ENCODE results near the gene EME1.
A peak's percentile ranks its signal among the peaks of the same experiment; 100 is the strongest.
"Not testable (repeated sequence)": the region's sequence is repeated elsewhere in the genome, so short reads cannot be mapped to it uniquely, and the experiment has no call there.

The EME1 gene

DNA sequence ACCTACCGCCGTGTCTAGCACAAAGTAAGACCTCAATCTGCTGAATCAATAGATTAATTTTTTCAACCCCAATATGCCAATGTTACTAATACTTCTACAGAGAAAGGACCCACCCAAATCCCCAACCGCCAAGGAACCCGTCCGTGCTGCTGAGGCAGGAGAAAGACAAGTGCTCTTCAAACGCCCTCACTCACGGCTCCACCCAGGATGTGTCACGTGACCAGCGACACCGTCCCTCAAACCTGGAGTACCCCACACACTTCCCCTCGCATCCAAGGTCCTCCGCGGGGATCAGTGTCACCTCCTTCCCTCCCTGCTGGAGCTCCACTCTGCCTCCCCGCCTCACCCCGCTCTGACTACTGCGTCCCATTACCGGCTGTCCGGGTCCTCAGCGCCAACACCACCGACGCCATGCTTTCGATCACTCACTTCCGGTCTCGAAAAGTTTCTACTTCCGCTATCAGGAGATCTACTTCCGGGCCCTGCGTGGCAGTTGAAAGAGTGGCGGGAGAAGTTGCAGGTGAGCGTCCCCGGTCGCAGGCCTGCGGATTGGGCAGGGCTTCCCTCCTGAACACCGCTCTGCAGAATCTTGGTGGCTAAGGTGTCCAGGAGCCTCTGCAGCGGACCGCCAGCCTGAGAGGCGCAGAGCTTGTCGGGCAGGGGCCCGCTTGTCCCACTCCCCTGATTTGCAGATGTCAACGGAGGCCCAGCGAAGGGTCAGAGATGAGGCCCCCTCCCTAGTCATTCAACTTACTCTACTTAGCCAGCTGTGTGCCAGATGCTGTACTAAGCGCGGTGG is at the start of gene EME1, which contains the start of gene MRPL27:
EME1 (plus strand) TSS at position 472 of the 799 bp plus-strand sequence. CDS start 1,980 bp downstream, outside the sequence.
MRPL27 (minus strand) TSS at position 427 of the 799 bp plus-strand sequence; CDS start at position 413, 14 bp downstream.
- peak; percentile 71 to 76 for DNase-seq (ENCODE audit: low read depth in 2 of 2)

- DNase-seq (ENCODE audit: low read depth in 2 of 2), result no peak
Measured at GRCh38 chr17:50325906-50326305, 47.1 kb upstream of the EME1 start.

GRCh38 chr17:50326831-50327364 is 46.1 kb upstream of the EME1 start:
- no peak for DNase-seq (ENCODE audit: low read depth in 2 of 2)

DNA sequence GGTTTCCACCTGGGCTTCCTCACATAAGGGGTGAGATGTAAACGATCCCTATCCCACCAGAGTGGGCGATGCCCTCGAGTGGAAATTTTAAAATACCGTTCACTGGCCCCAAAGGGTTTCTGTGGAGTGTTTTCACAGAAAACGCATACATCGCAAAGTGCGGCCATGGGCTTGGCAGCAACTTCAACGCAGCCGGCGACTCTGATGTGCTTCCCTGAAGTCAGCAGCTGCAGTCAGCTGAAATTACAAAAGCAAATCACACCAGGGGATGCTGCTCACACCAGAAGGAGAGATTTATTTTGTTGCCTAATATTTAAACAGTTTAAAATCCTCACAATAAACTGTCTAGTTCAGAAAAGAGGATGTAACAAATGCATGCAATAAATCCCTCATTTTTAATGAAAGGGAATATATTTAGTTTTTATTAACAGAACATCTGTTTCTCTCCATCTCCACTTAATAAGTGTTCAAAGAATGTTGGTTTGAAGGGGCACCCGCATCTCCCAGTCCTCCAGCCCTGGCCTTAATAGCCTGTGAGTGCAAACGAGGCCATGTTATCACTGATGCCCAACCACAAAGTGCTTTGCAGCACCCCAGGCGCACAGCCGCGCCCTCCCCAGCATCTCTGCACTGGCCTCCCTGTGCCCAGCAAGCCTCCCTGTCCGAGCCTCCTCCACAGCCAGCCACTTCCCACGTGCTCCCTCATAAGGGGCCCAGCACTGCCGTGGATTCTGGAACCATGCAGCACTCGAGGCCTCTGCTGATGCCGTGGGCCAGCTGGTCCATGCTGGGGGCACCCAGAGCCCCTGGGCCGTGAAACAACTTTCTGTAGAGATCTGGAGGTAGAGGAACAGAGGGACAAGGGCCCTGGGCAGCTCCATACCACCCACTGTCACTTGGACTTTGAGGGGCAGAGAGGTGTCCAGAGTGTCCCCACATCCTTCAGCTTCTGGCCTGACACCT is 44.4 kb upstream of the EME1 start:
- no peak for DNase-seq (ENCODE audit: low read depth in 2 of 2)

- no peak for DNase-seq (ENCODE audit: low read depth in 2 of 2)
Measured at GRCh38 chr17:50329716-50330115, 43.3 kb upstream of the EME1 start.

DNA sequence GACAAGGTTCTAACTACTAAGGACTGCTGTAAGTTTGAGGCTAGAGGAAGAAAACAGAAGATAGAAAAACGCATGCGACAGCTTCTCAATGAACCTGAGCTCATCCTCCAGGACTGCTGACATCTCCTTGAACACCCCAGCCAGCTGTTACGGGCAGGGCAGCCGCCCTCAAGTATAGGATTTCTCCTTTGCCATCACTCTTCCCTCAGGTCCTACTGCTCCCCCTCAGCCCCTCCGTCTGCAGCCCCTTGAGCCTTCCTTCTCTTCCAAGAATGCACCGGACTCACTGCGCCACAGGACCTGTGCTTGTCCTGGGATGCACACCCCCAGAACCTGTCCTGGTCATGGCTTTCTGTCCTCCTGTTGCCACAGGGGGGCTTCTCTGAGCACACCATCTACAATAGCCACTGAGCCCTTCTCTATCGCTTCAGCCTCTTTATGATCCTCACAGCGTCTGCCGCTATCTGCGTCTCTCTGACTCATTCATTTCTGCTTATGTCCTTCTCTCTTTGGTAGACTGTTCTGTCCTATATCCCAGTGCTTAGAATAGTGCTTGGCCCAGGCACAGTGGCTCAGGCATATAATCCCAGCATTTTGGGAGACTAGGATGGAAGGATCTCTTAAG is 42.8 kb upstream of the EME1 start:
- DNase-seq (ENCODE audit: low read depth in 2 of 2), result no peak

DNA sequence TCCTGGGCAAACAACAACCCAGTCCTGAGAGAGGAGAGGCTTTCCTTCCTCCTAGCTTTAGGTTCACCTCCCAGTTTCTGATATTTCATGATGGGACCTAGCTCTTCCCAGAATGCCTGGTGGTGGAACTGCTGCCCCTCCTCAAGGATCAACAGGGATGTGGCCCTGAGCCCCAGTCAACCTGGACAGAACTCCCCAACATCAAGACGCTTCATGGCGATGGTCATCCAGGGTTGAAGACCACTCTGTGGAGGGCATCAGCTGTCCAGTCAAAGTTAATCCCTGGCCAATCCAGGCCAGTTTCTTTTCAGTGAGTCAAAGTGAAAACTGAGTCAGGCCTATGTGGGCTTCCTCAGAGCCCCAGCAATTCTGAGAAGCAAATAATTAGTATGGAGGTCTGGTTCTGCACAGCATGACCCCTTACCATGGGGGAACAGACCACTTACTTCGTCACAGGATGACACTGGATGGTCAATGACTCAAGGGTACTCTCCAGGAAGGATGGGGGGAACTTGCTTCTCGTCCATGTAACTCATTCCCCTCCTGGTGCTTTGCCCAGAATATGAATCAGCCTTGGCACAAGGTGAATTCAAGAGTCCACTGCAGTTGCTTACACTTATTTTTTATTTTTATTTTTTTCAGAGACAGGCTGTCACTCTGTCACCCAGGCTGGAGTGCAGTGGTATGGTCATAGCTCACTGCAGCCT is 41.8 kb upstream of the EME1 start:
- DNase-seq (ENCODE audit: low read depth in 2 of 2), result peak; percentile 32 to 38

DNA sequence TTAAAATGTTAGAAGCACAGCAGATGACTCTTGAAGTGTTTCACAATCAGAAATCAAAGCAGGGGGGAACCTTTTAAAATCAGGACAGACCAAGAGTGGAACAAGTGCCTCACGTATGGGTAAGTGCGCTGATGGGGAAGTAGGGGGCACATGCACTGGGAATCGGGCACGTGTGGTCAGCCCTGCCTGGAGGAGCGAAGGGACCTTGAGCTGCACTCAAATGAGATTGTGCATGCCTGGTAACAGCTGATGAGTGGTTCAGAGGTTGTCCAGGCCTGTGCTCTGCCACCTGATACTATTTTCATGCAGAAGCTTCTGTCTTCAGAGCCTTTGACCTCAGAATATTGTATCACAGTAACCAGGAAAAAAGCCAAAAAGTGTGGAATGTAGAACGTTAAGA is 40.8 kb upstream of the EME1 start:
- no peak for DNase-seq (ENCODE audit: low read depth in 2 of 2)

DNA sequence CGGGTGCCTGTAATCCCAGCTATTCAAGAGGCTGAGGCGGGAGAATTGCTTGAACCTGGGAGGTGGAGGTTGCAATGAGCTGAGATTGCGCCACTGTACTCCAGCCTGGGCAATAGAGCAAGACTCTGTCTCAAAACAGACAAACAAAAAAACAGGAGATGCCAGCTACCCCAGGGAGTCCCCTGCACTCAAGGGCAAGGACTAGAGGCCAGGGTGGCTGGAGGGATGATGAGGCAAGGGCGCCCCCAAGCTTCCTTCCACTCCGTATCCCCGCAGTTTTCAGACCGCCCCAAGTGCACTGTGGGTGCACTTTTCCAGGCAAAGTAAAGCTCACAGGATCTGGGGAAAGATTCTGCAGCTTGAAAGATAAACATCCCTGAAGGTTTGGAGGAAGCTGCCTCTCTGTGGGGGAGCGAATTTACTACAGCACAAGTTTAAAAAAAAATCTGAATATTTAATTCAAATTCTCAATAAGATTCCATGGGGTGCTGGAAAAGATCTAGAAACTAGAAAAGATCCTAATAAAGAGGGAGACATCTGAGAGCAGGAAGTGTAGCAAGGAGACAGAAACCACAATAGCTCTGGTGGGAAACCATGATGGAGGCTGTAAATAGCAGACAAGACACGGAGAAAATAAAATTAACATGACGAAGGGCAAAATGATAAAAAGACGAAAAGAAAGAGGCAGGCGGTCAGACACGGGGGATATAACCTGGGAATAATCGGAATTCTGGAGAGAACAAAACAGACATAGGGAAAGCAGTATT is 39.6 kb upstream of the EME1 start:
- not testable (repeated sequence) for DNase-seq (ENCODE audit: low read depth in 2 of 2)

GRCh38 chr17:50337956-50338355 is 35.1 kb upstream of the EME1 start:
- DNase-seq (ENCODE audit: low read depth in 2 of 2), result no peak

DNA sequence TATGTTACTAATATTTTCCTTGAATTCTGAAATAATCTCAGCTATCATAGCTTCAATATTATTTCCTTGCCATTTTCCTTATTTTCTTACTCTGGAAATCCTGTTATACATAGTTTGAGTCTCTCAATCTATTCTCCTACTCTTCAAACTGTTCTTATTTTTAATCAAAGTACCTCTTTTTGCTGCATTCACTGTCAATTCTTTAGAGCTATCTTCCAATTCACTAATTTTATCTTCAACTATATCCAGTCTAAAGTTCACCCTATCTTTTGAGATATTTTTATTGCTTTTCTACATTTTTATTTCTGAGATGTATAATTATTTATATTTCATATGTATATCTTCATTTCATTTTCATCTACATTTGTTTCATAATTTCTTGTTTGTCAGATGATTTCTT is 34.4 kb upstream of the EME1 start:
- DNase-seq (ENCODE audit: low read depth in 2 of 2), result no peak

- DNase-seq (ENCODE audit: low read depth in 2 of 2), result no peak
Measured at GRCh38 chr17:50339381-50339780, 33.6 kb upstream of the EME1 start.

DNA sequence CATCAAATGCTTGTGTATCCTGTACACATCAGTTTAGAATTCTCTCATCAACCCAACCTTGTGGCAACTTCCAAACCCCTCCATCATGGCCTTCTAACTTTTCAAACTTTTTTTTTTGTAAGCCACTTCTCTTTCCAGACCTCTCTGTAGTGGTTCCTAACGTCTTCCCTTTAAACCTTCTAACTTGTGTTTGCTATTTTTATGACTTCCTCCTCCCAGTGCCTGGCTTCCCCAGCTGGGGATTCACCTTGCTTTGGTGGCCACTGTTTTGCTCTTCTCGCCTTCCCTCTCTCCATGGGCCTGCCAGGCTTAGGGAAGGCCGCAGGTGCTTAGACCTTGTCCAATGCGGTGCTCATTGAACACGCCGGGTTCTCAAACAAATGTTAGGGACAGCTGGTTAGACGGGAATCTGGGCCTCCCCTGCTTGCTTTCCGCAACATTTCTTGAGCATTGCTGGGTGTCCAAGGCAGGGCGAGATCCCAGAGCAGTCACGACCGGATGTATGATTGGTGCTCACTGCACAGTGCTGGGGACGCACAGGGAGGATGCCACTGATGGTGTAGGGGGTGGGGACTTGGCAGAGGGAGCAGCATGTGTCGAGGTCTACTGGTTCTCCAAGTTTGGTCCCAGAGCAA is 28.2 kb upstream of the EME1 start:
- DNase-seq (ENCODE audit: low read depth in 2 of 2), result no peak

- DNase-seq (ENCODE audit: low read depth in 2 of 2), result peak; percentile 70
Measured at GRCh38 chr17:50345432-50346312, 27.4 kb upstream of the EME1 start, which contains the start of gene XYLT2. Gene XYLT2, plus strand, starts transcription at chr17:50346126. Its CDS starts 15 bp downstream, at chr17:50346141.

- DNase-seq (ENCODE audit: low read depth in 2 of 2), result no peak
Measured at GRCh38 chr17:50346313-50347116, 26.5 kb upstream of the EME1 start.

- no peak for DNase-seq (ENCODE audit: low read depth in 2 of 2)
Measured at GRCh38 chr17:50347117-50347893, 25.7 kb upstream of the EME1 start.

- DNase-seq (ENCODE audit: low read depth in 2 of 2), result no peak
Measured at GRCh38 chr17:50347894-50348291, 25.1 kb upstream of the EME1 start.

Data from fibroblast of skin of left quadriceps (primary cell).